Measurements from ENCODE around the gene HSPB7.

GRCh38 chr1:15975358-15975804 is 42.5 kb downstream of the HSPB7 start:
- TF ChIP-seq CTCF (IDR thresholded peaks at IDR 0.05 in 8 of 11, conservative IDR thresholded peaks at IDR 0.05 in 3 of 11) (peak in 3 of 11 experiments; percentile 12 to 32 (median 24)), POLR2A (IDR thresholded peaks at IDR 0.05) (no peak), POLR2AphosphoS5 (IDR thresholded peaks at IDR 0.05) (no peak)

Measured in spleen (tissue), 7 donors.